Measurements from ENCODE around the gene IAPP. TPM values are rescaled to one million over a fixed set of nuclear protein-coding genes. Genes with fewer than 3 reads are reported as not detected.

IAPP gene
- total RNA-seq, 1 experiment from 2014 or later: not detected

DNA sequence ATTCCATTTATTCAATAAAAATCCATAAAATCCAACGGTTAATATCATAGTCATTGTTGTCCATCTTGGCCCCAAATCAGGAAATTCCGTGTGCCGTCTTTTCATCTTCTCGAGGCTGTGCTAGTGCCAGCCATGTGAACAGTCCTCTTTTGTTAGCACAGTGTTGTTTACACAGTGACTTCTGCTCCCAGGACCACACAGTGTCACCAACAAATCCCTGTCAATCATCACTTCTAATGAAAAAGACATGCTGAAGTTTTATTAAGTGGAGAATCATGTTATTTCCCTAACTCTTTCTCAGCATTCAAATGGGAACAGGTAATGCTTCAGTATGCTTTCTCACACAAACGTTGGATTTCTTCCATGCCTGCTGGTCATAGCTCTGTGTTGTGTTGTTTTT is 36.0 kb upstream of the IAPP start:
- peaks cover 18% of the 10 kb centered on the region for H3K27me3 Mint-ChIP-seq (ENCODE audit: insufficient read depth, unreplicated experiment)
- DNase-seq: no peak
- POLR2A ChIA-PET: no interaction called here

DNA sequence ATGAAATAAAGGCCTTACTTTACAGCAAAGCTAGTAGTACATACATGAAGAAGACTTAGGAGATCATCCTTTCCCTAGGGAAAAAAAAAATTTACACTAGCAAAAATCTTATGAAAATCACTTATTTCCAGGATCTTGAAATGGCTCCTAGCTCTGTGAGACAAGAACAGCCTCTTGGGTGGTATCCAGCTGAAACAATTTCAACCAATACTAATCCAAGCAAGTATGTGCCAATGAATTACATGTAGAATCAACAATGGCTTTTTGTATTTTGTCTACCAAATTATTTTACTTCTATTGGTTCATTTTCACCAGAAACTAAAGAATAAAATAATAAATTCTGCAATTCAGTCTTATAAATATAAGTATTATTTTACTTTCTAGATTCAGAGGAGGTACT is 35.2 kb upstream of the IAPP start:
- intact Hi-C loops (cut with micrococcal nuclease; ENCODE audit: unreplicated experiment): no loop called here
- POLR2A ChIA-PET: no interaction called here
- CTCF ChIA-PET: no interaction called here
- H3K27me3 Mint-ChIP-seq (ENCODE audit: insufficient read depth, unreplicated experiment): peaks cover 18% of the 10 kb centered on the region
- Histone ChIP-seq H3K9me3 (0 out of 2 replicates have a peak, but pooled peaks cover under 1% of the 10 kb centered on the region), H3K4me3 (ENCODE audit: low read depth, low read length) (no peak overlapping the region), H3K36me3 (ENCODE audit: control insufficient read depth, insufficient read depth, low read length) (no peaks in the 10 kb centered on the region), H3K27me3 (replicated peaks; ENCODE audit: control insufficient read depth, insufficient read depth, low read length) (no peaks in the 10 kb centered on the region), H3K4me1 (no peaks in the 10 kb centered on the region)
- H3K27ac Mint-ChIP-seq (ENCODE audit: unreplicated experiment): no peak overlapping the region
- no peak for DNase-seq
- TF ChIP-seq, protein P1, sequence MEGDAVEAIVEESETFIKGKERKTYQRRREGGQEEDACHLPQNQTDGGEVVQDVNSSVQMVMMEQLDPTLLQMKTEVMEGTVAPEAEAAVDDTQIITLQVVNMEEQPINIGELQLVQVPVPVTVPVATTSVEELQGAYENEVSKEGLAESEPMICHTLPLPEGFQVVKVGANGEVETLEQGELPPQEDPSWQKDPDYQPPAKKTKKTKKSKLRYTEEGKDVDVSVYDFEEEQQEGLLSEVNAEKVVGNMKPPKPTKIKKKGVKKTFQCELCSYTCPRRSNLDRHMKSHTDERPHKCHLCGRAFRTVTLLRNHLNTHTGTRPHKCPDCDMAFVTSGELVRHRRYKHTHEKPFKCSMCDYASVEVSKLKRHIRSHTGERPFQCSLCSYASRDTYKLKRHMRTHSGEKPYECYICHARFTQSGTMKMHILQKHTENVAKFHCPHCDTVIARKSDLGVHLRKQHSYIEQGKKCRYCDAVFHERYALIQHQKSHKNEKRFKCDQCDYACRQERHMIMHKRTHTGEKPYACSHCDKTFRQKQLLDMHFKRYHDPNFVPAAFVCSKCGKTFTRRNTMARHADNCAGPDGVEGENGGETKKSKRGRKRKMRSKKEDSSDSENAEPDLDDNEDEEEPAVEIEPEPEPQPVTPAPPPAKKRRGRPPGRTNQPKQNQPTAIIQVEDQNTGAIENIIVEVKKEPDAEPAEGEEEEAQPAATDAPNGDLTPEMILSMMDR (IDR thresholded peaks at IDR 0.05; ENCODE audit: insufficient read depth in 1 of 2, low read depth in 1 of 2, low read length in 1 of 2, severe bottlenecking in 1 of 2, unreplicated experiment in 1 of 2): no peak
- H3K4me3 Mint-ChIP-seq (ENCODE audit: unreplicated experiment): no peak overlapping the region
- BruUV-seq (replicated peaks): no TSS peak
- H3K9me3 Mint-ChIP-seq (ENCODE audit: unreplicated experiment): peaks cover under 1% of the 10 kb centered on the region
- no peaks in the 10 kb centered on the region for H3K4me1 Mint-ChIP-seq (ENCODE audit: low read depth, unreplicated experiment)
- H3K36me3 Mint-ChIP-seq (ENCODE audit: insufficient read depth, unreplicated experiment): no peaks in the 10 kb centered on the region

More for the DNA sequence above, 36.0 kb upstream of the IAPP start:
- BruUV-seq (replicated peaks): no TSS peak
- peaks cover 7% of the 10 kb centered on the region; the same call in 1 of the 2 replicates for H3K9me3 ChIP-seq
- no peaks in the 10 kb centered on the region for H3K27me3 ChIP-seq (replicated peaks; ENCODE audit: control insufficient read depth, insufficient read depth, low read length)
- Mint-ChIP-seq H3K27ac (ENCODE audit: unreplicated experiment) (no peak overlapping the region), H3K4me1 (ENCODE audit: low read depth, unreplicated experiment) (no peaks in the 10 kb centered on the region), H3K9me3 (ENCODE audit: unreplicated experiment) (peaks cover 9% of the 10 kb centered on the region), H3K36me3 (ENCODE audit: insufficient read depth, unreplicated experiment) (no peaks in the 10 kb centered on the region), H3K4me3 (ENCODE audit: unreplicated experiment) (no peak overlapping the region)
- H3K4me3 ChIP-seq (ENCODE audit: low read depth, low read length): no peak overlapping the region
- H3K36me3 ChIP-seq (ENCODE audit: control insufficient read depth, insufficient read depth, low read length): no peaks in the 10 kb centered on the region
- CTCF ChIA-PET: no interaction called here
- TF ChIP-seq, protein P1 (IDR thresholded peaks at IDR 0.05; ENCODE audit: insufficient read depth in 1 of 2, low read depth in 1 of 2, low read length in 1 of 2, severe bottlenecking in 1 of 2, unreplicated experiment in 1 of 2): no peak
- no peaks in the 10 kb centered on the region for H3K4me1 ChIP-seq
- intact Hi-C loops (cut with micrococcal nuclease; ENCODE audit: unreplicated experiment): no loop called here

DNA sequence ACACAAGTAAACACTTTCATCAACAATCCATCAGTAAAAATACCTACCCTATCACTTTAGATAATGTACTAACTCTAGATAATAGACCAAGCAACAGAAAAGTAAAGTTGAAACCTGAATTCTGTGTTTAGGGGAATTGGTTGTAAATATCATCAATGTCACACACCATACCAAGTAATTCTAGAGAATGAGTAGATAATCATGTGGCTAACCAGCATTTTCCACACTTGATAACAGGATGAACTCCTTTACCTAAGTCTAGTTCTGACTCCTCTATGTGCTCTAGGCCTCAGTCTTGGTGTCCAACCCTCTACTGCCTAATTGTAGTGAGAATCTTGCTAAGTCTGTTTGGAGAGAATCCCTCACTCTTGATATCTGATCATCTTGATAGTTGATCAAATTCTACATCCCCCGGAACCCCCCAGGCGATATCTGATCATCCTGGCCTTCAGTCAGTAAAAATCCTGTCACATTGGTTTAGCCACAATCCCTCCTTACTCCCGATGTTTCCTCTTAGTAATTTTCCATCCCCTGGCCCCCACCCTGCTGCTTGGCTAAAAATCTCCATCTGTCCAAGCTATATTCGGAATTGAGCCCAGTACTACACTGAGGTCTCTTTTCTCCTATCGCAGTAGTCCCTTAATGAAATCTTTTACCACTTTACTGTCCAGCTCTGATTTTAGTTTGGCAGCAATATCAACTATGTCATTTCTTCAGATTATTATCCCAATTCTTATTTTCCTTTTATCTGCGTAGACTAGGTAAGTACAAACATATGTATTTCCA is 34.5 kb upstream of the IAPP start:
- no peaks in the 10 kb centered on the region for H3K27me3 ChIP-seq (replicated peaks; ENCODE audit: control insufficient read depth, insufficient read depth, low read length)
- H3K4me1 ChIP-seq: no peaks in the 10 kb centered on the region
- intact Hi-C loops (cut with micrococcal nuclease; ENCODE audit: unreplicated experiment): no loop called here
- CTCF ChIA-PET: no interaction called here
- TF ChIP-seq, protein P1 (IDR thresholded peaks at IDR 0.05; ENCODE audit: insufficient read depth in 1 of 2, low read depth in 1 of 2, low read length in 1 of 2, severe bottlenecking in 1 of 2, unreplicated experiment in 1 of 2): no peak
- H3K4me1 Mint-ChIP-seq (ENCODE audit: low read depth, unreplicated experiment): no peaks in the 10 kb centered on the region
- H3K27me3 Mint-ChIP-seq (ENCODE audit: insufficient read depth, unreplicated experiment): peaks cover 18% of the 10 kb centered on the region
- H3K4me3 Mint-ChIP-seq (ENCODE audit: unreplicated experiment): no peak overlapping the region
- DNase-seq: no peak
- H3K36me3 Mint-ChIP-seq (ENCODE audit: insufficient read depth, unreplicated experiment): no peaks in the 10 kb centered on the region
- no peaks in the 10 kb centered on the region for H3K9me3 ChIP-seq
- no peak overlapping the region for H3K27ac Mint-ChIP-seq (ENCODE audit: unreplicated experiment)
- H3K4me3 ChIP-seq (ENCODE audit: low read depth, low read length): no peak overlapping the region
- H3K9me3 Mint-ChIP-seq (ENCODE audit: unreplicated experiment): no peaks in the 10 kb centered on the region
- no TSS peak for BruUV-seq (replicated peaks)
- POLR2A ChIA-PET: no interaction called here
- H3K36me3 ChIP-seq (ENCODE audit: control insufficient read depth, insufficient read depth, low read length): no peaks in the 10 kb centered on the region

All from Caco-2 (cell line).